CD4-positive, alpha-beta T cell (primary cell): ENCODE data around the gene KNDC1. TPM values are rescaled to one million over a fixed set of nuclear protein-coding genes. Genes with fewer than 3 reads are reported as not detected.

Experiments
- ATAC-seq: fragments of 200-7000 bp; cut with Tn5 transposase; one replicate; pipeline ENCODE4 v1.10.0; 2022; ENCODE audit warnings: mild to moderate bottlenecking; ENCODE audit not compliant: poor library complexity
- CTCF ChIA-PET: fragments of 350-600 bp; sonication (Branson Sonifier 250); formaldehyde crosslinking; loops from one replicate; lab custom pipeline; 2021; ENCODE audit warnings: antibody characterized with exemption, inconsistent platforms; lab: Charles Lee
- POLR2A ChIA-PET: fragments of 350-600 bp; sonication (Branson Sonifier 250); formaldehyde crosslinking; loops from one replicate; lab custom pipeline; 2021; ENCODE audit warnings: antibody characterized with exemption, inconsistent platforms; lab: Charles Lee
- DNase-seq, 14 experiments: peaks; one replicate each; pipeline ENCODE4 v3.0.0-alpha.2; 2013 to 2020; ENCODE audit warnings: mixed read lengths in 2 of 14
- H3K27ac ChIP-seq, 2 donors: one replicate each; pipeline versions ENCODE4 v1.5.1 to v1.7.0; 2013; ENCODE audit warnings: low read length in 2 of 2, low read depth in 1 of 2, mild to moderate bottlenecking in 1 of 2
- H3K27me3 ChIP-seq, 2 experiments: 1 replicate in 1 of 2; 2 replicates in 1 of 2; pipeline versions ENCODE4 v1.6.1 to v1.7.0; 2013; ENCODE audit warnings: low read length in 2 of 2, control low read depth in 1 of 2, mild to moderate bottlenecking in 1 of 2, moderate library complexity in 1 of 2; ENCODE audit not compliant: insufficient read depth in 2 of 2, control insufficient read depth in 1 of 2
- H3K36me3 ChIP-seq: one replicate; pipeline ENCODE4 v1.6.1; 2013; ENCODE audit warnings: low read length, control low read depth; ENCODE audit not compliant: insufficient read depth
- H3K4me1 ChIP-seq: one replicate; pipeline ENCODE4 v1.6.1; 2013; ENCODE audit warnings: low read length, control low read depth; ENCODE audit not compliant: insufficient read depth
- H3K4me3 ChIP-seq: one replicate; pipeline ENCODE4 v1.5.1; 2013; ENCODE audit warnings: mild to moderate bottlenecking, low read length, moderate library complexity
- H3K9me3 ChIP-seq, 2 experiments: 1 replicate in 1 of 2; 2 replicates in 1 of 2; pipeline versions ENCODE4 v1.6.1 to v1.7.0; 2013; ENCODE audit warnings: low read length in 2 of 2, mild to moderate bottlenecking in 2 of 2, control low read depth in 1 of 2, moderate library complexity in 1 of 2; ENCODE audit not compliant: control insufficient read depth in 1 of 2, insufficient read depth in 1 of 2
- H3K27ac Mint-ChIP-seq: one replicate; pipeline ENCODE4 v1.8.0; 2020; ENCODE audit warnings: mixed read lengths
- H3K27me3 Mint-ChIP-seq: one replicate; pipeline ENCODE4 v1.8.0; 2021; ENCODE audit warnings: mixed read lengths
- H3K36me3 Mint-ChIP-seq: one replicate; pipeline ENCODE4 v1.8.0; 2021; ENCODE audit warnings: low read depth, mixed read lengths
- H3K4me1 Mint-ChIP-seq: one replicate; pipeline ENCODE4 v1.8.0; 2021; ENCODE audit warnings: low read depth, mixed read lengths
- H3K4me3 Mint-ChIP-seq: one replicate; pipeline ENCODE4 v1.8.0; 2020; ENCODE audit warnings: mild to moderate bottlenecking, mixed read lengths
- H3K9me3 Mint-ChIP-seq: one replicate; pipeline ENCODE4 v1.8.0; 2020; ENCODE audit warnings: mixed read lengths
- CTCF ChIP-seq: fragments of 200-600 bp; IDR thresholded peaks from one replicate; pipeline ENCODE4 v1.8.0; 2022; ENCODE audit warnings: antibody characterized with exemption, mild to moderate bottlenecking
- intact Hi-C, 2 experiments: fragments of 100-400 bp; cut with DNase I in 1 of 2; cut with micrococcal nuclease in 1 of 2; formaldehyde crosslinking; loops; one replicate each; pipeline versions ENCODE4 v1.15.1 to v1.9.0; 2023 to 2025; cut with DNase I, micrococcal nuclease
- total RNA-seq, 174 experiments: library from RNA in 2 of 174; stranded (reverse) in 2 of 174; gene quantifications; one replicate each; pipeline ENCODE4 v1.2.3 and lab custom pipeline; 2021 to 2026

The KNDC1 gene
- total RNA-seq, 2 experiments from 2014 or later, result not detected

GRCh38 chr10:133198621-133199487 lies 38.8 kb downstream of the KNDC1 start:
- POLR2A ChIA-PET, result no interaction called here
- DNase-seq, result no peak
- no peaks in the 10 kb centered on the region for H3K27me3 Mint-ChIP-seq

GRCh38 chr10:133199488-133199885 lies 39.5 kb downstream of the KNDC1 start:
- Mint-ChIP-seq H3K9me3 (no peaks in the 10 kb centered on the region), H3K27ac (no peak overlapping the region), H3K4me1 (no peaks in the 10 kb centered on the region), H3K36me3 (no peaks in the 10 kb centered on the region), H3K4me3 (no peak overlapping the region), H3K27me3 (no peaks in the 10 kb centered on the region)
- H3K27me3 ChIP-seq, result no peaks in the 10 kb centered on the region
- DNase-seq (no peak), ATAC-seq (no peak)
- H3K4me1 ChIP-seq, result no peaks in the 10 kb centered on the region
- POLR2A ChIA-PET, result no interaction called here
- H3K27ac ChIP-seq, result no peak overlapping the region
- no peak overlapping the region for H3K4me3 ChIP-seq
- H3K36me3 ChIP-seq, result no peaks in the 10 kb centered on the region
- CTCF ChIA-PET, result no interaction called here
- peaks cover 0 to 13% of the 10 kb centered on the region in 2 experiments for H3K9me3 ChIP-seq
- intact Hi-C loops, result no loop called here
- no peak for TF ChIP-seq CTCF

More at GRCh38 chr10:133198621-133199487, 38.8 kb downstream of the KNDC1 start:
- Mint-ChIP-seq H3K4me1 (no peaks in the 10 kb centered on the region), H3K27ac (no peak overlapping the region), H3K36me3 (no peaks in the 10 kb centered on the region), H3K9me3 (no peaks in the 10 kb centered on the region), H3K4me3 (no peak overlapping the region)
- H3K9me3 ChIP-seq, result peaks cover 0 to 14% of the 10 kb centered on the region in 2 experiments
- H3K27ac ChIP-seq, result no peak overlapping the region
- H3K4me3 ChIP-seq, result no peak overlapping the region
- no peak for ATAC-seq
- no peak for TF ChIP-seq CTCF
- CTCF ChIA-PET, result no interaction called here
- H3K36me3 ChIP-seq, result no peaks in the 10 kb centered on the region
- H3K27me3 ChIP-seq, result no peaks in the 10 kb centered on the region
- no peaks in the 10 kb centered on the region for H3K4me1 ChIP-seq
- intact Hi-C loops, result no loop called here

- POLR2A ChIA-PET, result no interaction called here
- Mint-ChIP-seq H3K4me3 (no peak overlapping the region), H3K4me1 (no peaks in the 10 kb centered on the region), H3K9me3 (no peaks in the 10 kb centered on the region), H3K27me3 (no peaks in the 10 kb centered on the region), H3K27ac (no peak overlapping the region), H3K36me3 (no peaks in the 10 kb centered on the region)
- Histone ChIP-seq H3K4me1 (no peaks in the 10 kb centered on the region), H3K9me3 (peaks cover 0 to 9% of the 10 kb centered on the region in 2 experiments), H3K27ac (no peak overlapping the region), H3K36me3 (no peaks in the 10 kb centered on the region), H3K4me3 (no peak overlapping the region), H3K27me3 (no peaks in the 10 kb centered on the region)
- TF ChIP-seq CTCF, result no peak
- CTCF ChIA-PET, result no interaction called here
- ATAC-seq, result no peak
- intact Hi-C loops, result no loop called here
- no peak for DNase-seq
Observed at GRCh38 chr10:133199992-133200611, 40.1 kb downstream of the KNDC1 start.
